HuH-7.5 (cell line): Measurements from ENCODE around the gene REXO2.

Source experiments
- DNase-seq: peaks from one replicate; pipeline ENCODE4 v3.0.0; 2011; ENCODE audit warnings: low spot score

Gene REXO2

GRCh38 chr11:114439229-114440120 is at the start of gene REXO2:
REXO2 (plus strand) TSS chr11:114439467; CDS start chr11:114439529, 62 bp downstream.
- DNase-seq, result peak; percentile 68

DNA sequence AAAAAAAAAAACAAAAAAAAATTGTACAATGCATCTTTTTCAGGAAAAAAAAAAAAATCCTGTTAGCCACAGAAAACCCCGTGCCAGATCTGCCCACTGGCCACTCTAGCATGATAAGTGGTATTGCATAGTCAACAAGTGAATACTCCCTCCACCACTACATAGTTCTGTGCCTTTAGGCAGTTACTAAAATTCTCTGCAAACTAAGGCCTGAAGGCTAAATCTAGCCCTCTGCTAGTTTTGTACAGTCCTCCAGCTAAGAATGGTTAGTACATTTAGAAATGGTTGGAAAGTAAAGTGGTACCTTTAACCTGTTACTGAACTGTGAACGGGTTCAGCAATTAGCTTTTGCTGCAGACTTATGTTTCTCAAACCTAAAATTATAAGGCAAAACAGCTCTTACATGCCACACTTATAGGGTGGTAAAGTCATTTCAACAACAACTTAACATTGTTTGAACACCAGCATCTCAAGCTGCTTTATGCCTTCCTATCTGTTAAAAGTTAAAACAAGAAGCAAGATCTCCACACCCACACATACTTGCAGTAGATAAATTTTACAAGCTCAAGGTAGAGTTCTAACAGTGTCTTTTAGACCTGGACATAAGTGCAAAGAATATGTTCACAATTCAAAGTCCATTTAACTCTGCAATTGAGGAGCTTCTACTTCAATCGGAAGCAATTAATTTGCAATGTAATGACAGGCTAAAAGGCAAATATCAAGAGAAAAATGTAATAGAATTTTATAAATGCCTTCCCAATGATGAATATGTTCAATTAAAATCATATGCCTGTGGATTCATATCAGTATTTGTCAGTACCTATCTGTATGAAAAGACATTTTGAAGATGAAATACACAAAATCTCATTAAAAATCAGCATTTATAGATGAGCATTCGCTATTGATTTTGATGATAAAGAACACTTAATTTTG is 46.3 kb upstream of the REXO2 start:
- no peak for DNase-seq

DNA sequence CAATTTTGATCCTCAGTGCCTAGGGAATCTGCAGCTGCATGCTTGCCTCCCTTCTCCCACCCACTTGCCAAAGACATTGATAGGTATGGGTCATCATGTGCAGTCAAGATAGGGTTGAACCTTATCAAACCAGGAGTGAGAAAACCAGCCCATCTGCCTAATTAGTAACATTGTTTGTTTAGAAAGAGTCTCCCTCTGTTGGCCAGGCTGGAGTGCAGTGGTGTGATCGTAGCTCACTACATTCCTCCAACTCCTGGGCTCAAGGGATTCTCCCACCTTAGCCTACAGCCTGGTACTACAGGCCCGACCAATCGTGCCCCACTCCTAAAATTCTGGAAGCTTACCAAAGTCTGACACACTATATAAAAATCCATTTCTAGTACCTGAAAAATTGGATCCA is 43.5 kb upstream of the REXO2 start:
- DNase-seq, result no peak

- no peak for DNase-seq
These were observed 42.4 kb upstream of the REXO2 start for GRCh38 chr11:114396916-114397315.

GRCh38 chr11:114397349-114397982 is 41.8 kb upstream of the REXO2 start:
- DNase-seq, result no peak

- no peak for DNase-seq
These were observed 40.9 kb upstream of the REXO2 start for GRCh38 chr11:114398303-114398920.

GRCh38 chr11:114399490-114400215 is 39.6 kb upstream of the REXO2 start:
- peak; percentile 19 for DNase-seq

GRCh38 chr11:114400216-114400914 is 38.9 kb upstream of the REXO2 start, which contains the start of the genes C11orf71 and RBM7:
C11orf71 (minus strand) TSS chr11:114400511; CDS start chr11:114400331, 180 bp downstream.
RBM7 (plus strand) TSS chr11:114400666; CDS start chr11:114400672, 6 bp downstream.
- peak; percentile 51 for DNase-seq

DNA sequence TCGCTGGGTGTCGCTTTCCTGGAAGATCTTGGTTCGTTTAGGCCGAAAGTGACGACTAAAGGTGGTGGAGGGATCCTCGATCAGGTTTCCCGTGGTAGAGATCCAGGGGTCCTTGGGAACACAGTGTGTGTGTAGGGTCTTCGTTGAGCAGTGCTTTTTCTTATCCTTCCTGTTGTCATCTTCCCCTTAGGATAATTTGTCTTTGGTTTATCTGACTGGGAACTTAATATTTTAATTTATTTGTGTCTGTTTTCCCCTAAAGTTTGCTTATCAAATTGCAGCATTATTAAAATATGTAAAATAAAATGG is 38.4 kb upstream of the REXO2 start:
- no peak for DNase-seq

DNA sequence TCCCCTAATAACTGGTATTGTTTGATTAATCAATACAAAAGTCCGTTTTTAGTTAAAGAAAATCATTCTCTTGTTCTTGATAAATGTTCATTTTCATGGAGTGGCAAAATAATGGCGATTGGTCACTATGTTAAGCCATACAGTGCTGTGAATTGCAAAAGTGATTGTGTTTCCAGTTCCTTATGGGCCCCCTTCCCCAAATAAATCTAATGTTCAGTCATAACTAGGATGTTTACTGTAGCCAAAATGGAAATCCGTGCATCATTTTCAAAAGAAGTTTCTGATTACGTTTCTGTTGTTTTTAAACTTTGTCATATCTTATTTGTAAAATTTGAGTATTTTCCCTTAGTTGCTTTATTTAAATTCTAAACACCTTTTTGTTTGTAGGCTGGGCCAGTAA is 38.0 kb upstream of the REXO2 start:
- DNase-seq, result no peak

GRCh38 chr11:114412946-114413345 is 26.3 kb upstream of the REXO2 start:
- no peak for DNase-seq

DNA sequence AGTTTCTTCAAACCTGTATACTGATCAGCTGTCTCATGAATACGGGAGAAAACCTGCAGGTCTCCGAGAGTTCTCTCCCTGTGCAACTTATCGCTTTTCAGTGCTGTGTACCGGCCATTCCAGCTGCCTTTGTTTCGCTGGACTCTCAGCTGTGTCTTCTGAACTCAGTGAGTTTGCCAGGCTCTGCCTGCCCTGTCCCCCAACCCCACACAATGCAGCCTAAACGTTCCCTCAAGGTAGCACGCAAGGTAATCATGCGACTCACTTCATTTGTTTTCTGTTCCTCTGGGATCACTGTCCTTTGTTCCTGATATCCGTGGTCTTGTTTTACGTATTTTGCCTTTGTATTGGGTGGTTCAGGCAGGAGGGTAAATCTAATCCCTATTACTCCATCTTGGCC is 25.3 kb upstream of the REXO2 start:
- DNase-seq, result no peak

- no peak for DNase-seq
These were observed 22.8 kb upstream of the REXO2 start for GRCh38 chr11:114416441-114416961.

DNA sequence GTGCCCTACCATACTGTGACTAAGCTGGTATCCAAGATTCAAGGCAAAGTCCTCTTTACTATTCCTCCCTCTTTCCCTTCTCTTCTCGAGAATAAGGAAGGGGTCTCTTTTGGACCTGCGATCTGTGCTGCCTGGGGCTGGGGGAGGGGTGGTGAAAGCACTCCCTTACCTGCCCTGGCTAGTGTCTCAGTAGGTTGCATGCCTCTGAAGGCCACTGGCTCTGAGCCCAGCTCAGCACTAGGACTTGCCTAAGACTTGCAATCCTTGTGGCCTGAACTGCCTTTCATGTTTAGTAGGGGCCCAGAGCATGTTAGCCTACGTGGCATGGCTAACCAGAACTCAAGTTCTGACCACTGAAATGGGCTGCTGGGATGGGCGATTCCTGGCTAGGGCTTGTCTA is 13.0 kb upstream of the REXO2 start:
- no peak for DNase-seq

GRCh38 chr11:114430290-114430689 is 9.0 kb upstream of the REXO2 start:
- no peak for DNase-seq

DNA sequence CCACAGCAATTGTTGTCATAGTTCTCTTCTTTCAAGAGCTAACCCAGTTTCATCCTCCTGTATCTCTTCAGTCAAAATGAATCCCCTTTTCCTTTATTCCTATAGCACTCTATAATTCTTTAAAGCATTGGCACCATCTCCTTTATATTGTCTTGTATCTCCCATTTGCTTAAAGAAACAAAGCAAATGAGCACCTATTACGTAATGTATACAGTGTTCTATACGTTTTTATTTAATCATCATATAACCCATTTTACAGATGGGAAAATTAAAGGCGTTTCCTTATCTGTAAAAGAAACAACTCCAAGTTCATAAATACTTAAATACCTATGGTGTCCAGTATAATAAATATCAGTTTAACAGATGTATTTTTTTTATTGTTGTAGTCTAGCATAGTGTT is 6.4 kb upstream of the REXO2 start:
- no peak for DNase-seq

GRCh38 chr11:114433376-114433775 is 5.9 kb upstream of the REXO2 start:
- DNase-seq, result no peak

GRCh38 chr11:114438303-114438702 is 964 bp upstream of the REXO2 start:
- DNase-seq, result no peak

DNA sequence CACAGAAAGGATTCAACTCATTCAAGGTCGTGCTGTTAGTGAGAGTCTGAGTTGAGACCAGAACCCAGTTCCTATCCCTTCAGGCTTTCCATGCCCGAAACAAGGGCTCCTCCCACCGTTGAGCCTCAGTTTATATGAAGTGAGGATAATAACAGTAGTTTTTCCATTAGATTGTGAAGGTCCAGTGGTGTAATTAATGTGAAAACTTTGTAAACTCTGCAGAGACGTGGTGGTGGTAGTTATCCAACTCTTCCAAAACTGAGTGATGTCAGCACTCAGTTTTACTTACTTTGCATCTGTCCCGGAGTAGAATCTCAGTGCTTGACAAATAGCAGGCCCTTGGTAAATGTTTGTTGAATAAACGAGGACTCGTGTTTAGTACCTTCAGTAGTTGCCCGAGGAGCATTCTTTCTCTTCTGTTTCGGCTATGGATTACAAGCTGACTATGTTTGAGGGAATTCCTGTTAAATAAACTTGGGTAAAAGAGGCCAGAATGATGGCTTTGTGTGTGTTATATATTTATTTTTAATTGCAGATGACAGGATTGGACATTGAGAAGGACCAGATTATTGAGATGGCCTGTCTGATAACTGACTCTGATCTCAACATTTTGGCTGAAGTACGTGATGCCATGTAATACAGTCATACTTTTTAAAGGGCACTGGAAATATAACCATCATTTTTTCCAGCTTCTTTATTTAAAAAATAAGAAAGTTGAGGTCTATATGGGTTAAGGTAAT is 1.0 kb downstream of the REXO2 start:
- DNase-seq, result no peak
